HG03064 (cell line): Measurements from ENCODE around the gene POLDIP2.
A peak's percentile ranks its signal among the peaks of the same experiment; 100 is the strongest.
"Not testable (repeated sequence)": the region's sequence is repeated elsewhere in the genome, so short reads cannot be mapped to it uniquely, and the experiment has no call there.

Source experiments
- ATAC-seq: cut with Tn5 transposase; IDR thresholded peaks from one replicate; pipeline ENCODE4 v1.9.1; 2021; ENCODE audit warnings: low read depth; ENCODE audit not compliant: unreplicated experiment

The POLDIP2 gene

GRCh38 chr17:28338769-28339212 lies 18.5 kb downstream of the POLDIP2 start:
- not testable (repeated sequence) for ATAC-seq

- no peak for ATAC-seq
Observed at GRCh38 chr17:28338056-28338768, 19.1 kb downstream of the POLDIP2 start.

- no peak for ATAC-seq
Observed at GRCh38 chr17:28335959-28336871, 21.1 kb downstream of the POLDIP2 start.

GRCh38 chr17:28335201-28335958 lies 21.9 kb downstream of the POLDIP2 start, which contains the start of the genes IFT20 and TNFAIP1:
TSS of gene IFT20 (minus strand) at chr17:28335472. CDS start at chr17:28331985, 3,487 bp downstream.
TSS of gene TNFAIP1 (plus strand) at chr17:28335761. CDS start at chr17:28339522, 3,761 bp downstream.
- ATAC-seq: peak; percentile 93

- ATAC-seq: no peak
Observed at GRCh38 chr17:28334666-28335200, 22.6 kb downstream of the POLDIP2 start.

DNA sequence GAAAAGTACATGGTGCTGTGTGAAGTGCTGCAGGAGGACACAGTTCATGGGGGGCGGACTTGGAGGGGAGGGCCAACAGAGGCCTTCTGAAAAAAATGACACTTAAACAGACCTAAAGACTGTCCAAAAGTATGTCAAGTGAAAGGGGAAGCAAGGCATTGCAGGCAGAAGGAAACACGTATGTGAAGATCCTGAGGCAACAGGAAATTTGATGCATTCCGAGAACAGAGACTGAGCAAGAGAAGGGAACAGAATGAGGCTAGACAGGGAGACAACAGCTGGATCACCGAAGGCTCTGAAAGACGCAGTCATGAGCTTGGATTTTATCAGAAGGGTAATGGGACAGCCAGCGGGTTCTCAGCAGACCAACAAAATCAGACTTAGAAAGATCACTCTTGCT lies 23.2 kb downstream of the POLDIP2 start:
- ATAC-seq: no peak

DNA sequence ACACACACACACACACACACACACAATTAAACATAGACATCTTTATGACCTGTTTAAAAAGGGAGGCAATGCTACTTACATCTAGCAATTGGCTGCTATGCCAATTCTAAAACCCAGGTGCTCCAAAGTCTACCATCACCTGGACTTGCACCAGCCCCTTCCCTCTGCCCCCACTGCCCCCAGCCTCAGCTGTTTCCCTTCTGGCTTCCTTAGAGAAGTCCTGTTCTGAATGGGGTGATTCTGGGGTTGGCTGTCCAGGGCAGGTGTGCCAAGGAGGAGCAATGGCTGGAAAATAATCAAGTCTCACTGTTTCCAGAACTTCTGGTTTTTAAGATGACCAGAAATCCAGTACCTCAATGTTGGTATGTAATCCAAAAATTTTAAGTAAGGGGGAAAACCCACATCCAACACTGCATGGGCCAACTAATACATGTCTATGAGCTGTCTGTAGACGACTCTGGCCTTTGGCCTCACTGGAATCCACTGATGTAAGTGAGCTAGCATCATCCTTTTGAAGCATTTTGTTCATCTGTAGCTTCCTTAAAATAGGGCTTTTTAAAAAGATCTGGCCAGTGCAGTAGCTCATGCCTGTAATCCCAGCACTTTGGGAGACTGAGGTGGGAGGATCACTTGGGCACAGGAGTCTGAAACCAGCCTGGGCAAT lies 24.1 kb downstream of the POLDIP2 start:
- no peak for ATAC-seq

GRCh38 chr17:28331891-28332420 lies 25.4 kb downstream of the POLDIP2 start:
- no peak for ATAC-seq

DNA sequence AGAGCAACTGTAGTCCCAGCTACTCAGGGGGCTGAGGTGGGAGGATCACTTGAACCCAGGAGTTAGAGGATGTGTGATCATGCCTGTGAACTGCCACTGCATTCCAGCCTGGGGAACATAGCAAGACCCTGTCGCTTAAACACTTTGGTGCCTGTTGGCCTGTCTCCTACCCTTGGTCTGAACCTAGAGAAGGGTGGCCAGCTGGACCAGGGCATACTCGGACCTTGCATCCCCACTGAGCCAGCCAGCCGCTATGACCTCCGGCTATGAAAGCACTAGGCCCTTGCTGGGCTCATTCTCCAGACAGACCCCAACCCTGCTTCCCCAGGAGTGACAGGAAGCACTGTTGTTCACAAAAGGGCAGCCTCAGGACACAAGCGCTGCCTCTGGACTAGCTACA lies 26.7 kb downstream of the POLDIP2 start:
- no peak for ATAC-seq

GRCh38 chr17:28328325-28328724 lies 29.0 kb downstream of the POLDIP2 start:
- no peak for ATAC-seq

GRCh38 chr17:28327709-28328108 lies 29.6 kb downstream of the POLDIP2 start:
- no peak for ATAC-seq

GRCh38 chr17:28327031-28327607 lies 30.2 kb downstream of the POLDIP2 start:
- no peak for ATAC-seq

DNA sequence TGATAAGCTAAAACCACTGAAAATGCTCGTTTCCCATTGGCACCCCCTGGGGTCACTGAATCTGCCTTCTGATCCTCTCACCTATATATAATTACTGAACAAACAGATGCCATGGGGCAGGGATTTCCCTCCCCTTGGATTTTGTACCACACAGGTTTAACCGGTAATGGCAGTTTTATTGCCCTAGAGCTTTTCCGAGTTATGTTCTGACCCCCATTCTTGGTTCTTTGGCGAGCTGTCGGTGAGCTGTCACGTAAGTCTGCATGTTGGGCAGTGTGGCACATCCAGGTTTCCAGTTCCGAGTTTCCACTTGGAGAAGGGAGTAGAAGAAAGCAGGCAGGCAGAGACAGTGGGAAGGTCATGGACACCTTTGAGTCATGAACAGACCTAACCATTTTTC lies 31.2 kb downstream of the POLDIP2 start:
- ATAC-seq: no peak

- no peak for ATAC-seq
Observed at GRCh38 chr17:28325211-28325610, 32.1 kb downstream of the POLDIP2 start.

DNA sequence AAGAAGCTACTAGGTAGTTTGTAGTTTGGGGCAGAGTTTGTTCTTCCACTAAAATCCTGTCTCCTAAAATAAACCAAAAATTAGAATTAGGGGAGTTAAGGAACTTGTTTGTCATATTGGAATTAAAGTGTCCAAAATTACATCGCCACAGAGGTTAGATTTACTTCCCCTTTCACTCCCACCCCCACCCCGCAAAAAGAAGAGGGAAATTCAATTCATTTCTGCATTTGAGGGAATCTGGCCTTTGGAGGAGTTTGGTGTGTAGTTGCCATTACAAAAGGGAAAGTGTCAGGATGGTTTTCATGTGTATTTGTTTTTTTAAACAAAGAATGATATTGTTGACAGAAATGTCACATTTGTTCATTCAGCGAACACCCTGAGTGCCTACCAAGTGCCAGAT lies 32.5 kb downstream of the POLDIP2 start:
- ATAC-seq: no peak

DNA sequence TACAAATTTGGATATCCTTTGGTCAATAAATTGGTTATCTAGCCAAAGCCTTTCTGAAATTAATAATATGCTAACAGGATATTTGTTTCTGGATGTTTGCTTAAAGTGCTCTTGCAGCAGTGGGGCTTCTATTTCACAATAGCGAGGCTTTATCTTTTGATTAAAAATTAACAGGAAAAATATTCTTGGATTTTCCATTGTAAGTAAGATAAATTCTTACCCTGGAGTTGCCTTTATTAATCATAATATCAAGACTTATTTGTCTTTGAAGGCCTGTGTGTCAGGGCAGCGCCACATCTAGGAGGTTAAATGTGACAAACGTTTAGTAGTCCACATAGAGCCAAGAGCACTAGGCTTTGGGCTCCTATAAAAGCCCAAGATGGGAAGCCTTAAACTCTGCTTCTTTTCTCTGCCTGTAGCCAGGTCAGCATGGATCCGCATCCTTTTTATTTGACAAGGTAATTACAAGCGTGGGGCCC lies 33.0 kb downstream of the POLDIP2 start:
- ATAC-seq: no peak

DNA sequence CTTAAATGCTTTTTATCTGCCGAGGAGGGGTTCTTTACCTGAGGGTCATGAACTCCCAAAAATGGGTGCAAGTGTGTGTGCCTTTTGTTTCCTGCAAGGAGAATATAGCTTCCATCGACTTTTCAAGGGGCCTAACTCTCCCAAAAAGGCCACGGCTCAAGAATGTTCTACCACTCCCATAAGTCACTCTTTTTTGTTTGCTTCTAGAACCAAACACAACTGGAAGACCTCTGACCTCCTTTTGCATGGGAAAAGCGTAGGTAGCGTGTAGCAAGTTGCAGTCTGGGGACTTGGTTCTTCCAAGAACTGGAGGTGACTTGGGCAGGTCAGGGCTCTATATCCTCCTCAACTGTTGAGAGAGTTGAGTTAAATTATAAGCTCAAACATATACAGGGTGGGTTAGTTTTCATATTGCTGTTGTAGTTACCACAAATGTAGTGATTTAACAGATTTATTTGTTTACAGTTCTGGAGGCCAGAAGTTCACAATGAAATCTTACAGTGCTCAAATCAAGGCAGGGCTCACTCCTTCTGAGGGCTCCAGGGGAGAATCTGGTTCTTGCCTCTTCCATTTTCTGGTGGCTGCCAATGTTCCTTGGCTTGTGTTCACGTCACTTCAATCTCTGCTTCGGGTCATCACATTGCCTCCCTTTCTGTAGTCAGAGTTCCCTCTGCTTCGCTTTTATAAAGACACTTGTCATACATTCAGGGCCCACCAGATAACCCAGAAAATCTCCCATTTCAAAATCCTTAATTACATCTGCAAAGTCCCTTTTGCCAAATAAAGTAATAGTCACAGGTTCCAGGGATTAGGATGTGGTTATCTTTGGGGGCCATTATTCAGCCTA lies 36.9 kb downstream of the POLDIP2 start:
- no peak for ATAC-seq

DNA sequence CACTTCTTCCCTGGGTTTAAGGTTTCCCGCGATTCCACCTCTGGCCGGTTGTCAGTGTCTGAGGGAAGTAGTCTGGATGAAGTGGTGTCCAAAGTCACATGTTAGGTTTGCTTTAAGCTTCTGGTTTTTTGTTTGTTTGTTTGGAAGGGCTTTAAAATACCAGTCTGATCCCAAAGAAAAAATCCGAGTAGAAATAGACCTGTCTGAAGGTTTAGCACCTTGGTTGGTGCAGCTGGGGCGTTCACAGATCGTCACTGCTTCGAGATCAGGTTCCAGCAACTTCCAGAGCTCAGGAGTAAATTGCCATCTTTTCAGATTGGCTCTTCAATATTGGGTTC lies 37.8 kb downstream of the POLDIP2 start:
- no peak for ATAC-seq
